A549 (cell line): ENCODE results near the gene NDUFS4. TPM values are rescaled to one million over a fixed set of nuclear protein-coding genes. Genes with fewer than 3 reads are reported as not detected.

ENCODE experiments used
- ATAC-seq, 2 experiments: fragments of 200-7000 bp in 1 of 2; fragments of >200 bp in 1 of 2; cut with Nextera tagmentation in 1 of 2; cut with Tn5 transposase in 1 of 2; 3 replicates each; pipeline versions ENCODE4 v1.8.0 to v1.9.1; 2018 to 2020; ENCODE audit warnings: mild to moderate bottlenecking in 1 of 2, moderate library complexity in 1 of 2
- CTCF ChIA-PET: fragments of 300-600 bp; sonication (Branson Sonifier 250); formaldehyde crosslinking; extraction: SDS; loops from one replicate; lab custom pipeline; 2021; ENCODE audit warnings: antibody characterized with exemption, inconsistent platforms; lab: Yijun Ruan, JAX
- POLR2A ChIA-PET: fragments of 350-600 bp; formaldehyde crosslinking; extraction: SDS; loops from one replicate; lab custom pipeline; 2021; ENCODE audit warnings: antibody characterized with exemption, inconsistent platforms; lab: Yijun Ruan, JAX
- DNase-seq, 2 experiments: peaks; one replicate each; pipeline versions ENCODE4 v3.0.0 to v3.0.0-alpha.2; 2011 to 2016; ENCODE audit warnings: low read depth in 1 of 2, low spot score in 1 of 2
- FAIRE-seq: peaks from 2 replicates; lab custom pipeline; 2011; peaks lifted over from hg19 to GRCh38; lab: Jason Lieb, UNC
- H3K27ac ChIP-seq, 2 experiments: fragments of >200 bp; sonication (Bioruptor Twin); formaldehyde crosslinking; 3 replicates each; pipeline ENCODE4 v1.5.1; 2016 to 2017
- H3K4me1 ChIP-seq: fragments of >200 bp; sonication (Bioruptor Twin); formaldehyde crosslinking; 3 replicates; pipeline ENCODE4 v1.6.1; 2016
- H3K4me2 ChIP-seq: fragments of >200 bp; sonication (Bioruptor Twin); formaldehyde crosslinking; 3 replicates; pipeline ENCODE4 v1.6.1; 2016
- H3K4me3 ChIP-seq: fragments of >200 bp; sonication (Bioruptor Twin); formaldehyde crosslinking; 3 replicates; pipeline ENCODE4 v1.5.1; 2016
- H3K9me3 ChIP-seq: fragments of >200 bp; sonication (Bioruptor Twin); formaldehyde crosslinking; 3 replicates; pipeline ENCODE4 v1.6.1; 2016
- BCL3 ChIP-seq: fragments of >200 bp; sonication (Bioruptor Twin); formaldehyde crosslinking; IDR thresholded peaks from 3 replicates; pipeline ENCODE4 v1.6.1; 2016
- BHLHE40 ChIP-seq: IDR thresholded peaks from 2 replicates; pipeline ENCODE4 v1.6.1; 2012; ENCODE audit warnings: low read depth, low read length, inconsistent platforms
- CBX2 ChIP-seq: fragments of 200-600 bp; sonication (generic); IDR thresholded peaks from 2 replicates; pipeline ENCODE4 v1.6.1; 2016; ENCODE audit warnings: low read depth, mild to moderate bottlenecking, borderline replicate concordance
- CEBPB ChIP-seq, 2 experiments: fragments of >200 bp in 1 of 2; sonication (Bioruptor Twin) in 1 of 2; formaldehyde crosslinking in 1 of 2; IDR thresholded peaks; 2 replicates each; pipeline ENCODE4 v1.6.1; 2012 to 2016
- E2F6 ChIP-seq: IDR thresholded peaks from 2 replicates; pipeline ENCODE4 v1.6.1; 2012; ENCODE audit warnings: low read depth, borderline replicate concordance
- EHF ChIP-seq: fragments of 250-450 bp; sonication (Bioruptor Pico); IDR thresholded peaks from 2 replicates; pipeline ENCODE4 v1.5.0; 2020; ENCODE audit warnings: mild to moderate bottlenecking
- EP300 ChIP-seq, 2 experiments: fragments of >200 bp; sonication (Bioruptor Twin); formaldehyde crosslinking; IDR thresholded peaks; 2 replicates in 1 of 2; 3 replicates in 1 of 2; pipeline ENCODE4 v1.6.1; 2016 to 2017
- FOSL2 ChIP-seq, 2 experiments: fragments of 450-650 bp in 1 of 2; fragments of >200 bp in 1 of 2; sonication (Bioruptor Twin) in 1 of 2; formaldehyde crosslinking; IDR thresholded peaks; 2 replicates each; pipeline versions ENCODE4 v1.5.0 to v1.6.1; 2016 to 2020; ENCODE audit warnings: mild to moderate bottlenecking in 1 of 2, moderate library complexity in 1 of 2
- FOXS1 ChIP-seq: fragments of 250-450 bp; sonication (Bioruptor Pico); IDR thresholded peaks from 2 replicates; pipeline ENCODE4 v1.5.0; 2020; ENCODE audit warnings: mild to moderate bottlenecking, moderate library complexity
- GATA3 ChIP-seq: IDR thresholded peaks from 2 replicates; pipeline ENCODE4 v1.6.1; 2012; ENCODE audit warnings: borderline replicate concordance
- HDAC2 ChIP-seq: fragments of 200-600 bp; sonication (generic); IDR thresholded peaks from 2 replicates; pipeline ENCODE4 v1.6.1; 2016
- HEYL ChIP-seq: fragments of 250-450 bp; sonication (Bioruptor Pico); IDR thresholded peaks from 2 replicates; pipeline ENCODE4 v1.8.0; 2021; ENCODE audit warnings: mild to moderate bottlenecking, moderate library complexity
- HMGXB4 ChIP-seq: fragments of 250-450 bp; sonication (Bioruptor Pico); IDR thresholded peaks from 2 replicates; pipeline ENCODE4 v1.5.0; 2021; ENCODE audit warnings: mild to moderate bottlenecking, moderate library complexity, borderline replicate concordance
- HOXB5 ChIP-seq: fragments of 250-450 bp; sonication (Bioruptor Pico); IDR thresholded peaks from 2 replicates; pipeline ENCODE4 v1.5.0; 2020; ENCODE audit warnings: mild to moderate bottlenecking, moderate library complexity
- JUN ChIP-seq, 2 experiments: fragments of >200 bp; sonication (Bioruptor Twin); formaldehyde crosslinking; IDR thresholded peaks; 2 replicates in 1 of 2; 3 replicates in 1 of 2; pipeline ENCODE4 v1.6.1; 2016 to 2017
- KDM1A ChIP-seq: fragments of 200-600 bp; sonication (generic); IDR thresholded peaks from 2 replicates; pipeline ENCODE4 v1.6.1; 2016; ENCODE audit warnings: low read depth, mild to moderate bottlenecking
- KDM5A ChIP-seq: fragments of 200-600 bp; sonication (generic); IDR thresholded peaks from 2 replicates; pipeline ENCODE4 v1.6.1; 2016; ENCODE audit warnings: antibody characterized with exemption, mild to moderate bottlenecking
- MAZ ChIP-seq: fragments of 150-350 bp; IDR thresholded peaks from 2 replicates; pipeline ENCODE4 v1.6.1; 2014; ENCODE audit warnings: antibody characterized with exemption, low read depth, low read length, borderline replicate concordance
- MYC ChIP-seq: IDR thresholded peaks from 2 replicates; pipeline ENCODE4 v1.6.1; 2012; ENCODE audit warnings: mild to moderate bottlenecking, inconsistent platforms, low read length, improper control_type of control experiment, borderline replicate concordance
- NFE2L2 ChIP-seq: fragments of 150-350 bp; conservative IDR thresholded peaks from 2 replicates; pipeline ENCODE4 v1.6.1; 2014; ENCODE audit warnings: low read length
- NR3C1 ChIP-seq: fragments of >200 bp; sonication (Bioruptor Twin); formaldehyde crosslinking; IDR thresholded peaks from 3 replicates; pipeline ENCODE4 v1.6.1; 2017
- PHF8 ChIP-seq: fragments of 200-600 bp; sonication (generic); IDR thresholded peaks from 2 replicates; pipeline ENCODE4 v1.6.1; 2016; ENCODE audit warnings: low read depth, mild to moderate bottlenecking, antibody characterized with exemption, moderate library complexity, borderline replicate concordance
- RAD21 ChIP-seq, 2 experiments: fragments of >200 bp in 1 of 2; sonication (Bioruptor Twin) in 1 of 2; formaldehyde crosslinking in 1 of 2; IDR thresholded peaks in 1 of 2; conservative IDR thresholded peaks in 1 of 2; 2 replicates in 1 of 2; 3 replicates in 1 of 2; pipeline ENCODE4 v1.6.1; 2012 to 2018; ENCODE audit warnings: inconsistent platforms in 1 of 2
- RCOR1 ChIP-seq: fragments of 150-350 bp; IDR thresholded peaks from 2 replicates; pipeline ENCODE4 v1.6.1; 2014; ENCODE audit warnings: antibody characterized with exemption, low read length, low read depth
- SREBF2 ChIP-seq: fragments of 450-650 bp; IDR thresholded peaks from 2 replicates; pipeline ENCODE4 v1.6.1; 2014; ENCODE audit warnings: mild to moderate bottlenecking, moderate library complexity
- TFCP2L1 ChIP-seq: fragments of 250-450 bp; sonication (Bioruptor Pico); IDR thresholded peaks from 2 replicates; pipeline ENCODE4 v1.5.0; 2021; ENCODE audit warnings: mild to moderate bottlenecking
- ZC3H11A ChIP-seq: fragments of 450-650 bp; IDR thresholded peaks from 2 replicates; pipeline ENCODE4 v1.6.1; 2014; ENCODE audit warnings: antibody characterized with exemption, mild to moderate bottlenecking
- ZFP36 ChIP-seq: fragments of 450-650 bp; IDR thresholded peaks from 2 replicates; pipeline ENCODE4 v1.6.1; 2014; ENCODE audit warnings: borderline replicate concordance; ENCODE audit not compliant: partially characterized antibody
- ZNF302 ChIP-seq: fragments of 250-450 bp; sonication (Bioruptor Pico); IDR thresholded peaks from 2 replicates; pipeline ENCODE4 v1.9.0; 2021; ENCODE audit warnings: inconsistent platforms, mild to moderate bottlenecking, moderate library complexity
- ZSCAN20 ChIP-seq: fragments of 250-450 bp; sonication (Bioruptor Pico); IDR thresholded peaks from 2 replicates; pipeline ENCODE4 v1.8.0; 2022; ENCODE audit warnings: mild to moderate bottlenecking, moderate library complexity
- WGBS: methylation state at CpG from one replicate; pipeline ENCODE4 v1.1.6; 2017; ENCODE audit errors: missing lambda C conversion rate; 5-methylcytosine and 5-hydroxymethylcytosine counted together
- polyA plus RNA-seq, 4 experiments: library from polyadenylated mRNA; depleted of rRNA in 3 of 4; stranded (reverse); fragments of >200 nt; fragmentation: RNase III in 1 of 4; extraction: RNeasy Plus Mini Kit Qiagen cat#74134 plus additional on column Dnase treatment in 1 of 4; gene quantifications; 2 replicates in 3 of 4; 3 replicates in 1 of 4; pipeline ENCODE4 v1.2.3, GENCODE V29; 2011 to 2017

Gene NDUFS4
- polyA plus RNA-seq, 2 of the 4 experiments (the other 2 are of a cell fraction): 163 to 260 TPM

- no peak overlapping the region for H3K27ac ChIP-seq
- CTCF ChIA-PET: no interaction called here
Observed at GRCh38 chr5:53569453-53569852, 9.0 kb downstream of the NDUFS4 start.

GRCh38 chr5:53571403-53571802 is 11.0 kb downstream of the NDUFS4 start:
- H3K4me2 ChIP-seq: no peak overlapping the region
- TF ChIP-seq KDM1A (no peak), TFCP2L1 (CRISPR knock-in tag) (no peak), MYC (no peak), HMGXB4 (no peak), E2F6 (no peak), BHLHE40 (no peak), PHF8 (no peak), JUN (IDR thresholded peaks at IDR 0.05) (no peak), ZC3H11A (no peak), NR3C1 (no peak), FOSL2 (IDR thresholded peaks at IDR 0.05) (no peak), FOSL2 (CRISPR knock-in tag; IDR thresholded peaks at IDR 0.05) (no peak), SREBF2 (no peak), RCOR1 (no peak), KDM5A (no peak), EP300 (IDR thresholded peaks at IDR 0.05) (no peak), BCL3 (no peak), MAZ (no peak), HEYL (CRISPR knock-in tag) (no peak), ZSCAN20 (no peak), ZNF302 (CRISPR knock-in tag) (no peak)
- TF ChIP-seq, all 56 proteins: peak for 0
- Histone ChIP-seq H3K9me3 (no peaks in the 10 kb centered on the region), H3K4me3 (no peak overlapping the region), H3K4me1 (peaks cover 22% of the 10 kb centered on the region; the same call in 2 of the 3 replicates), H3K27ac (no peak overlapping the region)
- ChIA-PET POLR2A (no interaction called here), CTCF (interaction anchor here (1.0 to 1.4 kb wide), 2 partner anchors 8 to 17 kb away, joined by 3 read pairs; no protein-coding TSS in a partner anchor)
- WGBS: 43% methylated on average over 1 of the region's 1 CpG
- ATAC-seq (no peak), DNase-seq (no peak), FAIRE-seq (no peak)

More at GRCh38 chr5:53569453-53569852, 9.0 kb downstream of the NDUFS4 start:
- Histone ChIP-seq H3K4me3 (no peak overlapping the region), H3K4me1 (peaks cover 15% of the 10 kb centered on the region; the same call in 2 of the 3 replicates), H3K9me3 (no peaks in the 10 kb centered on the region), H3K4me2 (peak overlapping the region; percentile 48)
- DNase-seq (peak in 1 of 2 experiments; percentile 25), FAIRE-seq (no peak), ATAC-seq (no peak)
- POLR2A ChIA-PET: no interaction called here
- TF ChIP-seq HOXB5 (no peak), FOSL2 (IDR thresholded peaks at IDR 0.05) (no peak), FOSL2 (CRISPR knock-in tag; IDR thresholded peaks at IDR 0.05) (no peak), RAD21 (conservative IDR thresholded peaks at IDR 0.05 in 1 of 2, IDR thresholded peaks at IDR 0.05 in 1 of 2) (no peak), FOXS1 (CRISPR knock-in tag) (no peak), GATA3 (no peak), NFE2L2 (no peak), HDAC2 (no peak), PHF8 (no peak), BCL3 (no peak), ZFP36 (no peak), CEBPB (IDR thresholded peaks at IDR 0.05) (no peak), EHF (CRISPR knock-in tag) (no peak), CBX2 (no peak)
- WGBS: 7% methylated on average over 4 of the region's 4 CpGs
